B cell (primary cell): Measurements from ENCODE around the gene ZNF524. TPM values are rescaled to one million over a fixed set of nuclear protein-coding genes. Genes with fewer than 3 reads are reported as not detected.
A peak's percentile ranks its signal among the peaks of the same experiment; 100 is the strongest.

Experiments used
- ATAC-seq: fragments of 200-7000 bp; cut with Tn5 transposase; one replicate; pipeline ENCODE4 v1.10.0; 2021; ENCODE audit warnings: low read depth, mild to moderate bottlenecking, moderate number of reproducible peaks, moderate library complexity
- CTCF ChIA-PET: fragments of 350-600 bp; sonication (Branson Sonifier 250); formaldehyde crosslinking; loops from one replicate; lab custom pipeline; 2021; ENCODE audit warnings: antibody characterized with exemption, inconsistent platforms; lab: Charles Lee
- POLR2A ChIA-PET: fragments of 350-600 bp; sonication (Branson Sonifier 250); formaldehyde crosslinking; loops from one replicate; lab custom pipeline; 2021; ENCODE audit warnings: antibody characterized with exemption; lab: Charles Lee
- DNase-seq: peaks from one replicate; pipeline ENCODE4 v3.0.0; 2013
- H2AFZ ChIP-seq: 2 replicates; pipeline ENCODE4 v1.6.1; 2012; ENCODE audit warnings: mild to moderate bottlenecking, low read depth, low read length; ENCODE audit not compliant: insufficient read depth, poor library complexity, severe bottlenecking
- H3K27ac ChIP-seq, 2 donors: 1 replicate in 1 of 2; 2 replicates in 1 of 2; pipeline ENCODE4 v1.5.1; 2012 to 2013; ENCODE audit warnings: low read length in 2 of 2, mild to moderate bottlenecking in 2 of 2, moderate library complexity in 1 of 2
- H3K27me3 ChIP-seq, 4 experiments: fragments of 200-600 bp in 1 of 4; sonication (generic) in 1 of 4; replicated peaks in 1 of 4; 1 replicate in 2 of 4; 2 replicates in 2 of 4; pipeline versions ENCODE4 v1.6.1 to v1.7.0; 2013 to 2016; ENCODE audit warnings: low read length in 3 of 4, mild to moderate bottlenecking in 2 of 4, mixed read lengths in 1 of 4, moderate library complexity in 1 of 4; ENCODE audit not compliant: insufficient read depth in 4 of 4, control insufficient read depth in 3 of 4; ENCODE audit errors: control extremely low read depth in 1 of 4
- H3K36me3 ChIP-seq, 2 experiments: replicated peaks in 1 of 2; 1 replicate in 1 of 2; 2 replicates in 1 of 2; pipeline versions ENCODE4 v1.6.1 to v1.7.1; 2013; ENCODE audit warnings: low read length in 1 of 2; ENCODE audit not compliant: insufficient read depth in 2 of 2, control insufficient read depth in 1 of 2; ENCODE audit errors: control extremely low read depth in 1 of 2, extremely low read depth in 1 of 2
- H3K4me1 ChIP-seq, 2 donors: fragments of 200-600 bp in 1 of 2; sonication (generic) in 1 of 2; 1 replicate in 1 of 2; 2 replicates in 1 of 2; pipeline versions ENCODE4 v1.5.1 to v1.6.1; 2013 to 2017; ENCODE audit warnings: low read length in 2 of 2; ENCODE audit not compliant: control insufficient read depth in 2 of 2, insufficient read depth in 2 of 2
- H3K4me2 ChIP-seq: replicated peaks from 2 replicates; pipeline ENCODE3; 2012; ENCODE audit warnings: mild to moderate bottlenecking, low read depth, low read length; ENCODE audit not compliant: poor library complexity, severe bottlenecking
- H3K4me3 ChIP-seq, 5 experiments: fragments of 200-600 bp in 1 of 5; sonication (generic) in 1 of 5; 1 replicate in 3 of 5; 2 replicates in 2 of 5; pipeline versions ENCODE4 v1.5.1 to v1.7.0; 2011 to 2016; ENCODE audit warnings: low read length in 4 of 5, mild to moderate bottlenecking in 4 of 5, low read depth in 2 of 5, control low read depth in 1 of 5, moderate library complexity in 1 of 5; ENCODE audit not compliant: insufficient read depth in 1 of 5; ENCODE audit errors: control extremely low read depth in 1 of 5, extremely low read depth in 1 of 5
- H3K79me2 ChIP-seq: fragments of 200-600 bp; sonication (generic); one replicate; pipeline ENCODE4 v1.6.0; 2016; ENCODE audit warnings: low read length; ENCODE audit not compliant: control insufficient read depth, insufficient read depth
- H3K9ac ChIP-seq: fragments of 200-600 bp; sonication (generic); 2 replicates; pipeline ENCODE4 v1.6.1; 2017; ENCODE audit warnings: mild to moderate bottlenecking, low read length, moderate library complexity
- H3K9me3 ChIP-seq, 3 donors: one replicate each; pipeline versions ENCODE4 v1.6.1 to v1.7.1; 2013; ENCODE audit warnings: low read length in 2 of 3; ENCODE audit not compliant: control insufficient read depth in 2 of 3, insufficient read depth in 1 of 3; ENCODE audit errors: control extremely low read depth in 1 of 3
- H4K20me1 ChIP-seq: 2 replicates; pipeline ENCODE4 v1.6.0; 2012; ENCODE audit warnings: mild to moderate bottlenecking, low read length; ENCODE audit not compliant: insufficient read depth, control insufficient read depth, poor library complexity, severe bottlenecking
- H3K27ac Mint-ChIP-seq: one replicate; pipeline ENCODE4 v1.8.0; 2021; ENCODE audit warnings: mixed read lengths
- H3K27me3 Mint-ChIP-seq: one replicate; pipeline ENCODE4 v1.8.0; 2021; ENCODE audit warnings: mixed read lengths
- H3K4me1 Mint-ChIP-seq: one replicate; pipeline ENCODE4 v1.8.0; 2021; ENCODE audit warnings: mixed read lengths
- H3K4me3 Mint-ChIP-seq: one replicate; pipeline ENCODE4 v1.8.0; 2021; ENCODE audit warnings: mixed read lengths
- H3K9me3 Mint-ChIP-seq: one replicate; pipeline ENCODE4 v1.8.0; 2022; ENCODE audit warnings: mixed read lengths; ENCODE audit not compliant: insufficient read depth
- EZH2 ChIP-seq: IDR thresholded peaks from 2 replicates; pipeline ENCODE4 v1.6.1; 2012; ENCODE audit warnings: borderline replicate concordance, low read depth, mild to moderate bottlenecking, moderate library complexity, low read length; ENCODE audit not compliant: insufficient read depth, poor library complexity, severe bottlenecking
- WGBS: methylation state at CpG from one replicate; pipeline ENCODE4 v1.1.5; 2013; ENCODE audit warnings: missing lambda C conversion rate; ENCODE audit not compliant: insufficient coverage; 5-methylcytosine and 5-hydroxymethylcytosine counted together
- intact Hi-C: fragments of 100-400 bp; cut with micrococcal nuclease; formaldehyde crosslinking; loops from one replicate; pipeline ENCODE4 v1.10.0; 2022
- polyA plus RNA-seq: library from polyadenylated mRNA; depleted of rRNA; stranded (reverse); fragments of >200 nt; gene quantifications from 2 replicates; pipeline ENCODE4 v1.2.3, GENCODE V29; 2012
- total RNA-seq, 2 donors: library from RNA; stranded (reverse); fragments of 120-200 nt in 1 of 2; gene quantifications; 1 replicate in 1 of 2; 2 replicates in 1 of 2; pipeline versions ENCODE4 v1.2.3 to v1.2.4, GENCODE V29; 2013 to 2022
- TF ChIP-seq, protein P1 (sequence below): fragments of 200-600 bp; IDR thresholded peaks from one replicate; pipeline ENCODE4 v1.8.0; 2022; ENCODE audit warnings: antibody characterized with exemption, mild to moderate bottlenecking

ZNF524 gene
- total and polyA plus RNA-seq, 2 donors (not counting 1 experiment from before 2014, with no cell fraction given): 23.8 to 27.4 TPM

DNA sequence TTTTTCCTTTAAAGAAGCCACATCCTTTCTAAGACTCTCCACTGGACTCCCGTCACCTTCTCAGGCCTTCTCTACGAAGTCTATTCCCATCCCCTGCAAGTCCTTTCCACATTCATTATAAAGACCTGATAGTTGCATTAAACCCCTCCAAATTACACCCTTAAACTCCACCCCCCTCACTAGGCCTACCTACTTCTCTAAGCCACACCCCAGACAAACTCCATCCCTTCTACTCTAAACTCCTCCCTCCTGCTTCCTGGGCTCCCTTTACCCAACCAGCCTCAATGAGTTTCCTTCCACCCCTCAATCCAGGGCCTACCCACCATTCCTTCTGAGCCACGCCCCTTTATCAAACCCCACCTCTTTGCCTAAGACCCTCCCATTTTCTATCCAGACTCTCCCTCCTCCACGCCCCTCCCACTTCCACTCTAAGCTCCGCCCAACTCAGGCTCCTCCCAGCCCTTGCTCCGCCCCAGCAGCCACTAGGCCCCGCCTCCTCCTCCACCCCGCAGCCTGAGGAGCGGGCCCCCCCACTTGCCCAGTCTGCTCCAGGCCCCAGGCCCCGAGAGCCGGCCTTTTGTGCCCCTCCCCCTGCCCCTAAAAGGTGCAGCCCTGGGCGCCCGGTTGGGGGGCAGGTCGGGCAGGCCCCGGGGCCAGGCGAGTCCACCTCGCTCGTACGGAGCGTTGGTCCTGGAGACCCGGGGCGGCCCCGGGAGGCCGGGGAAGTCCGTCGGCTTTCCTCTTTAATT is 1.2 kb upstream of the ZNF524 start:
- ChIA-PET CTCF (interaction anchor here (0.7 to 2.0 kb wide), 10 partner anchors 14 to 131 kb away, joined by 3 to 11 read pairs (median 4); partner anchors contain the start of gene ZNF784), POLR2A (interaction anchor here (0.5 to 2.8 kb wide), 26 partner anchors 11 to 1438 kb away, joined by 3 to 58 read pairs (median 4); partner anchors contain the start of genes ISOC2, KMT5C, NAT14 and PPP6R1)
- no peaks in the 10 kb centered on the region for H4K20me1 ChIP-seq
- H2AFZ ChIP-seq: peak overlapping the region; percentile 92
- peaks cover 6 to 16% of the 10 kb centered on the region in 2 donors for H3K4me1 ChIP-seq
- whole genome bisulfite sequencing: 9% methylated on average over 24 of the region's 26 CpGs
- peaks cover 0 to 19% of the 10 kb centered on the region in 2 experiments for H3K36me3 ChIP-seq
- peak overlapping the region; percentile 83 for H3K4me2 ChIP-seq
- Mint-ChIP-seq H3K27me3 (no peaks in the 10 kb centered on the region), H3K9me3 (no peaks in the 10 kb centered on the region), H3K4me3 (peak overlapping the region; percentile 100), H3K4me1 (peaks cover 21% of the 10 kb centered on the region), H3K27ac (peak overlapping the region; percentile 99)
- intact Hi-C loops: loop anchor here (1.0 to 5.0 kb wide), 5 partner anchors 12 to 192 kb away; partner anchors contain the start of genes UBE2S, ZNF579, ZNF628 and ZNF784
- H3K9ac ChIP-seq: peak overlapping the region; percentile 88
- H3K79me2 ChIP-seq: no peaks in the 10 kb centered on the region
- peak; percentile 97 for DNase-seq
- ATAC-seq: peak; percentile 72
- H3K27ac ChIP-seq: peak overlapping the region; percentile 86 to 94
- H3K4me3 ChIP-seq: peak overlapping the region in 4 of 5 experiments; percentile 82 to 97 (median 86)
- no peak for TF ChIP-seq EZH2
- TF ChIP-seq, protein P1, sequence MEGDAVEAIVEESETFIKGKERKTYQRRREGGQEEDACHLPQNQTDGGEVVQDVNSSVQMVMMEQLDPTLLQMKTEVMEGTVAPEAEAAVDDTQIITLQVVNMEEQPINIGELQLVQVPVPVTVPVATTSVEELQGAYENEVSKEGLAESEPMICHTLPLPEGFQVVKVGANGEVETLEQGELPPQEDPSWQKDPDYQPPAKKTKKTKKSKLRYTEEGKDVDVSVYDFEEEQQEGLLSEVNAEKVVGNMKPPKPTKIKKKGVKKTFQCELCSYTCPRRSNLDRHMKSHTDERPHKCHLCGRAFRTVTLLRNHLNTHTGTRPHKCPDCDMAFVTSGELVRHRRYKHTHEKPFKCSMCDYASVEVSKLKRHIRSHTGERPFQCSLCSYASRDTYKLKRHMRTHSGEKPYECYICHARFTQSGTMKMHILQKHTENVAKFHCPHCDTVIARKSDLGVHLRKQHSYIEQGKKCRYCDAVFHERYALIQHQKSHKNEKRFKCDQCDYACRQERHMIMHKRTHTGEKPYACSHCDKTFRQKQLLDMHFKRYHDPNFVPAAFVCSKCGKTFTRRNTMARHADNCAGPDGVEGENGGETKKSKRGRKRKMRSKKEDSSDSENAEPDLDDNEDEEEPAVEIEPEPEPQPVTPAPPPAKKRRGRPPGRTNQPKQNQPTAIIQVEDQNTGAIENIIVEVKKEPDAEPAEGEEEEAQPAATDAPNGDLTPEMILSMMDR: no peak
- peaks cover 0 to 6% (median 0%) of the 10 kb centered on the region in 3 donors for H3K9me3 ChIP-seq
- no peaks in the 10 kb centered on the region for H3K27me3 ChIP-seq
